Ishikawa (cell line): Measurements from ENCODE around the gene DNPEP.

Source experiments
- CEBPB ChIP-seq: IDR thresholded peaks from 2 replicates; pipeline ENCODE4 v1.6.1; 2012
- CREB1 ChIP-seq: IDR thresholded peaks from 2 replicates; pipeline ENCODE4 v1.6.1; 2012; ENCODE audit warnings: low read depth
- EGR1 ChIP-seq: IDR thresholded peaks from 2 replicates; pipeline ENCODE4 v1.6.1; 2012
- EP300 ChIP-seq: IDR thresholded peaks from 2 replicates; pipeline ENCODE4 v1.6.1; 2012; ENCODE audit warnings: borderline replicate concordance
- FOXM1 ChIP-seq: IDR thresholded peaks from 2 replicates; pipeline ENCODE4 v1.6.1; 2012; ENCODE audit warnings: low read depth, borderline replicate concordance
- MAX ChIP-seq: IDR thresholded peaks from 2 replicates; pipeline ENCODE4 v1.6.1; 2012
- NFIC ChIP-seq: IDR thresholded peaks from 2 replicates; pipeline ENCODE4 v1.6.1; 2012
- RAD21 ChIP-seq: IDR thresholded peaks from 2 replicates; pipeline ENCODE4 v1.6.1; 2012; ENCODE audit warnings: low read depth
- REST ChIP-seq: IDR thresholded peaks from 2 replicates; pipeline ENCODE4 v1.6.1; 2012; ENCODE audit warnings: low read depth, mild to moderate bottlenecking
- TAF1 ChIP-seq: IDR thresholded peaks from 2 replicates; pipeline ENCODE4 v1.6.1; 2012; ENCODE audit warnings: low read depth, mild to moderate bottlenecking
- TCF12 ChIP-seq: IDR thresholded peaks from 2 replicates; pipeline ENCODE4 v1.6.1; 2012; ENCODE audit warnings: low read depth
- TEAD4 ChIP-seq: IDR thresholded peaks from 2 replicates; pipeline ENCODE4 v1.6.1; 2012
- USF1 ChIP-seq: IDR thresholded peaks from 2 replicates; pipeline ENCODE4 v1.6.1; 2012
- YY1 ChIP-seq: IDR thresholded peaks from 2 replicates; pipeline ENCODE4 v1.6.1; 2012; ENCODE audit warnings: low read depth
- ZBTB7A ChIP-seq: IDR thresholded peaks from 2 replicates; pipeline ENCODE4 v1.6.1; 2012; ENCODE audit warnings: low read depth

DNPEP gene

GRCh38 chr2:219378163-219378851 lies 9.4 kb downstream of the DNPEP start:
- no peak for TF ChIP-seq TEAD4
- no peak for TF ChIP-seq RAD21
- TF ChIP-seq MAX, result no peak
- TF ChIP-seq ZBTB7A, result no peak
- no peak for TF ChIP-seq CEBPB
- TF ChIP-seq REST, result no peak
- TF ChIP-seq NFIC, result no peak

- TF ChIP-seq TEAD4 (no peak), ZBTB7A (no peak), CEBPB (no peak), EGR1 (no peak), FOXM1 (no peak), NFIC (no peak), RAD21 (no peak), YY1 (no peak), MAX (no peak), USF1 (no peak), TCF12 (no peak), TAF1 (no peak), REST (no peak), EP300 (no peak), CREB1 (no peak)
Observed at GRCh38 chr2:219369447-219369861, 18.3 kb downstream of the DNPEP start.

- TF ChIP-seq REST (no peak), YY1 (no peak), FOXM1 (no peak), NFIC (no peak), CEBPB (no peak), MAX (no peak), USF1 (no peak), CREB1 (no peak), EGR1 (no peak), TEAD4 (no peak), EP300 (no peak), RAD21 (no peak), TCF12 (no peak), TAF1 (no peak), ZBTB7A (no peak)
Observed at GRCh38 chr2:219368690-219369191, 19.0 kb downstream of the DNPEP start.

- no peak for TF ChIP-seq USF1
- TF ChIP-seq REST, result no peak
- TF ChIP-seq YY1, result no peak
- TF ChIP-seq CREB1, result no peak
- no peak for TF ChIP-seq CEBPB
- no peak for TF ChIP-seq TCF12
- TF ChIP-seq NFIC, result no peak
- no peak for TF ChIP-seq MAX
- TF ChIP-seq TAF1, result no peak
- TF ChIP-seq TEAD4, result no peak
- no peak for TF ChIP-seq ZBTB7A
- TF ChIP-seq EGR1, result no peak
- TF ChIP-seq EP300, result no peak
Observed at GRCh38 chr2:219362524-219363164, 25.1 kb downstream of the DNPEP start.
